Panc1 (cell line): ENCODE results near the gene ATXN2.

Experiments
- POLR2AphosphoS5 ChIP-seq: IDR thresholded peaks from 2 replicates; pipeline ENCODE4 v1.6.1; 2012; ENCODE audit warnings: mild to moderate bottlenecking, low read depth, low read length, moderate library complexity
- SIN3A ChIP-seq: IDR thresholded peaks from 2 replicates; pipeline ENCODE4 v1.6.1; 2012; ENCODE audit warnings: low read depth, mild to moderate bottlenecking, low read length, moderate library complexity, borderline replicate concordance; ENCODE audit not compliant: insufficient read depth
- TCF7L2 ChIP-seq: IDR thresholded peaks from 2 replicates; pipeline ENCODE4 v1.6.1; 2011; ENCODE audit warnings: mild to moderate bottlenecking, low read depth, low read length, inconsistent platforms
- TF ChIP-seq, protein P1 (sequence below): fragments of 450-650 bp; IDR thresholded peaks from 2 replicates; pipeline ENCODE4 v1.5.1; 2017; ENCODE audit warnings: mild to moderate bottlenecking
- TF ChIP-seq, protein P2 (sequence below), 2 experiments: IDR thresholded peaks; 2 replicates each; pipeline ENCODE4 v1.6.1; 2011 to 2012; ENCODE audit warnings: low read depth in 2 of 2, control low read depth in 1 of 2, low read length in 1 of 2, mild to moderate bottlenecking in 1 of 2, moderate library complexity in 1 of 2; ENCODE audit not compliant: insufficient read depth in 1 of 2

GRCh38 chr12:111521801-111522200, 77.3 kb downstream of the ATXN2 start:
- TF ChIP-seq, protein P1, sequence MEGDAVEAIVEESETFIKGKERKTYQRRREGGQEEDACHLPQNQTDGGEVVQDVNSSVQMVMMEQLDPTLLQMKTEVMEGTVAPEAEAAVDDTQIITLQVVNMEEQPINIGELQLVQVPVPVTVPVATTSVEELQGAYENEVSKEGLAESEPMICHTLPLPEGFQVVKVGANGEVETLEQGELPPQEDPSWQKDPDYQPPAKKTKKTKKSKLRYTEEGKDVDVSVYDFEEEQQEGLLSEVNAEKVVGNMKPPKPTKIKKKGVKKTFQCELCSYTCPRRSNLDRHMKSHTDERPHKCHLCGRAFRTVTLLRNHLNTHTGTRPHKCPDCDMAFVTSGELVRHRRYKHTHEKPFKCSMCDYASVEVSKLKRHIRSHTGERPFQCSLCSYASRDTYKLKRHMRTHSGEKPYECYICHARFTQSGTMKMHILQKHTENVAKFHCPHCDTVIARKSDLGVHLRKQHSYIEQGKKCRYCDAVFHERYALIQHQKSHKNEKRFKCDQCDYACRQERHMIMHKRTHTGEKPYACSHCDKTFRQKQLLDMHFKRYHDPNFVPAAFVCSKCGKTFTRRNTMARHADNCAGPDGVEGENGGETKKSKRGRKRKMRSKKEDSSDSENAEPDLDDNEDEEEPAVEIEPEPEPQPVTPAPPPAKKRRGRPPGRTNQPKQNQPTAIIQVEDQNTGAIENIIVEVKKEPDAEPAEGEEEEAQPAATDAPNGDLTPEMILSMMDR: no peak
- TF ChIP-seq POLR2AphosphoS5 (no peak), TCF7L2 (no peak), SIN3A (no peak)
- TF ChIP-seq, protein P2, sequence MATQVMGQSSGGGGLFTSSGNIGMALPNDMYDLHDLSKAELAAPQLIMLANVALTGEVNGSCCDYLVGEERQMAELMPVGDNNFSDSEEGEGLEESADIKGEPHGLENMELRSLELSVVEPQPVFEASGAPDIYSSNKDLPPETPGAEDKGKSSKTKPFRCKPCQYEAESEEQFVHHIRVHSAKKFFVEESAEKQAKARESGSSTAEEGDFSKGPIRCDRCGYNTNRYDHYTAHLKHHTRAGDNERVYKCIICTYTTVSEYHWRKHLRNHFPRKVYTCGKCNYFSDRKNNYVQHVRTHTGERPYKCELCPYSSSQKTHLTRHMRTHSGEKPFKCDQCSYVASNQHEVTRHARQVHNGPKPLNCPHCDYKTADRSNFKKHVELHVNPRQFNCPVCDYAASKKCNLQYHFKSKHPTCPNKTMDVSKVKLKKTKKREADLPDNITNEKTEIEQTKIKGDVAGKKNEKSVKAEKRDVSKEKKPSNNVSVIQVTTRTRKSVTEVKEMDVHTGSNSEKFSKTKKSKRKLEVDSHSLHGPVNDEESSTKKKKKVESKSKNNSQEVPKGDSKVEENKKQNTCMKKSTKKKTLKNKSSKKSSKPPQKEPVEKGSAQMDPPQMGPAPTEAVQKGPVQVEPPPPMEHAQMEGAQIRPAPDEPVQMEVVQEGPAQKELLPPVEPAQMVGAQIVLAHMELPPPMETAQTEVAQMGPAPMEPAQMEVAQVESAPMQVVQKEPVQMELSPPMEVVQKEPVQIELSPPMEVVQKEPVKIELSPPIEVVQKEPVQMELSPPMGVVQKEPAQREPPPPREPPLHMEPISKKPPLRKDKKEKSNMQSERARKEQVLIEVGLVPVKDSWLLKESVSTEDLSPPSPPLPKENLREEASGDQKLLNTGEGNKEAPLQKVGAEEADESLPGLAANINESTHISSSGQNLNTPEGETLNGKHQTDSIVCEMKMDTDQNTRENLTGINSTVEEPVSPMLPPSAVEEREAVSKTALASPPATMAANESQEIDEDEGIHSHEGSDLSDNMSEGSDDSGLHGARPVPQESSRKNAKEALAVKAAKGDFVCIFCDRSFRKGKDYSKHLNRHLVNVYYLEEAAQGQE (IDR thresholded peaks at IDR 0.05; ENCODE audit: insufficient read depth in 1 of 2, low read depth in 2 of 2, low read length in 1 of 2): no peak
